ENCODE measurements around the gene TMLHE.
"Not testable (repeated sequence)": the region's sequence is repeated elsewhere in the genome, so short reads cannot be mapped to it uniquely, and the experiment has no call there.

The TMLHE gene

DNA sequence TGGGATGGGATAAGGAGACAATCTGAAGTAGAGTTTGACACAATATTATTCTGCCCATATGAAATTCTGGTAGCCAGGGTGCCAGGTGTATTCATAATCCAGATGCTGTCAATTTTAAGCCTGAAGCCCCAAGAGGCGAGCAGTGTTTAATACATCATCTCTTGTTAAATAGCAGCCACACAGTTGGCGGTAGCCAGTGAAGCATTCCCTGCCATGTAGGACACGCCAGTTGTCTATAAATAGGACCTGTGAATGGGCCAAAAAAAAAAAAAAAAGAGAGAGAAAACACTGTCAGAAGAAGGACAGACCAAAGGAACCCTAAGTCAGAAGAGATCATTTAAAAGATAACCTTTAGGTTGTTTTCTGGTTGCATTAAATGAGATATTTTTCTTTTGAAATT is 121.3 kb downstream of the TMLHE start:
- not testable (repeated sequence) for DNase-seq

DNA sequence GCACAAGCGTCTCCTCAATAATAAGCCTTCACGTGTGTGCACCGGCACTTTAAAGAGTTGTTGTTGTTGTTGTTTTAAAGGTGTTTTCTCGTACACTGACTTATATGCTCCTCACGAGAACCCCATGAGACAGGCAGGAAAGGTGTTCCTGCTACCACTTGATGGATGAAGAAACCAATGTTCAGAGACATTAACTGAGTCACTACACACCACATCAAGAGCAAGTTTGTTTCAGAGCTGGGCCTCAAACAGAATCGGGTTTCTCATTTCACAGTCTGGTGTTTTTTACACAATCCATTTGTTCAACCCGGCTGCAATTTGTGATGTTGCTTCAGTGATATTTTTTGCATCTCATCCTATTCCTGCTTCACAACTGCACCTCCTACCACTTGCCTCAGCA is 135.6 kb downstream of the TMLHE start:
- not testable (repeated sequence) for DNase-seq

DNA sequence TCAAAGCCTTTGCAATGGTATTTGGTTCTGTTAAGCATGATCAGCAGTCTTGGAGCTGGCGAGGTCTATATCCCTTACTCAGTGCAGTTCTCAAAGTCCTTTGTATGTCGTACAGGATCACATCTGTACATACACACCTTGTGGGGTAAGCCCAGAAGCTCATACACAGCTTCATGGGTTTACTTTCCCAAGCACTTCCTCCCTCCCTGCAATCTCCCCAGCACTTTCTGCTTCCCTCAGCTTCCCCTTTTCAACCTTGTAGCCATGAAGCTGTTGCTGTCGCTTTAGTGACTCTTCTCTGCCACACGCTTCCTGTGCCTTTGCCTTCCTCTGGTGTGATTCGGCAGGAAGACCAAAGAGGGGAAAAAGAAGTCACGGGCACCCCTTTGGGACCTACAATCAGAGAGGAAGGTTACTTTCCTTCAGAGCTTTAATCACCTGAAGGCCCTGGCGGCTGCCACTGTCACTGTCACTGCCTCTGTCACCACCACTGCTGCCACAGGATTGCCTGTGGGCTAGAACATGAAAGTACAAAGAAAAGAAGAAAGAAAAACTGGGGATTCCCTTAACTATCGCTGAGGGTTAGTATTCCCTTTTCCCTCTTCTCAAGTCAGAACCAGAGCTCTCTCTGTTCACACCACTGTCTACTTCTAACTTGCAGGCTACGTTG is 146.3 kb downstream of the TMLHE start:
- DNase-seq, result not testable (repeated sequence)

DNA sequence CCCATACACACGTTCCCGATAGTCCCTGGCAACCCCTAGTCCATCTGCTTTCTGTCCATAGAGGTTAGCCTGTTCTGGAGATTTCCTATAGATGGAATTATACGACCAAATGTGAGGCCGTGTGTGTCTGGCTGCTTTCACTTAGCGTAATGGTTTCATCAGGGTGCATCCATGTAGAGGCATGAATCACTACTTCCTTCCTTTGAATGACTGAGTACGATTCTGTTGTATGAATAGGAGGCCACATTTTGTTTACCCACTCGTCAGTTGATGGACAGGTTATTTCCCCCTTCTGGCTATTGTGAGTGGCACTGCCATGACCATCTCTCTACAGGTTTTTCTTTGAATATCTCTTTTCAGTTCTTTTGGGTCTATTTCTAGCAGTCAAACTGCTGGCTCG is 152.3 kb downstream of the TMLHE start:
- DNase-seq, result not testable (repeated sequence)

DNA sequence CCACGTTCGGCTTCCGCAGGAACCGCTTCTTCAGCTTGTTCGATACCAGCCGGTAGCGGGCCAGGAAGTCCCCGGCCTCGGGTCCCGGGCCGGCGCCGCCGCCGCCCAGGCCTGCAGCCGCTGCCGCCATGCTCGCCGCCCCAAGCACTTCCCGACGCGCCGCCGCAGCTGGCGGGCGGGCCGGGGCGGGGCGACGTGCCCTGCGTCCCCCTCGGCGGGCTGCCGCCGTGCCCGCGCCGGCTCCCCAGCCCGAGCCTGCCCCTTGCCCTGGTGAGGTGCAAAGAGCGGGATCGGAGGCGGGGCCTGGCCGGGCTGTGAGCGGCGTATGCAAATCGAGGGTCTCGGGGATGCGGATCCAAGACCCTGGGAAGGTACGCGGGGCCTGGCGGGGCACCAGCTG is 154.3 kb downstream of the TMLHE start, which contains the start of gene F8A3:
Gene F8A3 (minus strand): TSS at position 150 of the 400 bp plus-strand sequence. CDS start 20 bp downstream, at position 130.
- not testable (repeated sequence) for DNase-seq

DNA sequence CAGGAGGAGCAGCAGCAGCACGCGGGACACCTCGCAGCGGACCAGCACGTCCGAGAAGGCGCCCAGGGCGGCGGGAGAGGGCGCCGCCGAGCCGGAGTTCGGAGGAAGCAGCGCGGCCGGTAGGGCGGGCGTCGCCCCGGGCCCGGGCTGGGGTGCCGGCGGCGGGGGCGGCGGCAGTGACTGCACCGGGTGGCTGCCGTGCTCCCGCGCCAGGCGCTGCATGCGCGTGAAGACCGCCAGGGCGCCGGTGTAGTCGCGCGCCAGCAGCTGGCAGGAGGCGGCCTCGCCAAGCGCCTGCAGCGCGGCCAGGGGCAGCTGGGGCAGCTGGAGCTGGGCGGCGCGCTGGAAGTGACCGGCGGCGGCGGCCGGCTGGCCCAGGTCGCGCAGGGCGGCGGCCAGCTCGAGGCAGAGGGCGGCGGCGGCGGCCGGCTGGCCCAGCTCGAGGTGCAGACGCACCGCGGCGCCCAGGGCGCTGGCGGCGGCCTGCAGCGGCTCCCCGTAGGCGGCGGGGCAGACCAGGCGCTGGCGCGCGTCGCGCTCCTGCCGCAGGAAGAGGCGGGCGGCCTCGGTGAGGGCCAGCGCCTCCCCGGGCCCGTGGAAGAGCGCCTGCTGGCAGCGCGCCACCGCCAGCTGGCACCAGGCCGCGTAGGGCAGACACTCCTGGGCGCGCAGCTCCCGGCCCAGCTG is 154.8 kb downstream of the TMLHE start:
- DNase-seq, result not testable (repeated sequence)

DNA sequence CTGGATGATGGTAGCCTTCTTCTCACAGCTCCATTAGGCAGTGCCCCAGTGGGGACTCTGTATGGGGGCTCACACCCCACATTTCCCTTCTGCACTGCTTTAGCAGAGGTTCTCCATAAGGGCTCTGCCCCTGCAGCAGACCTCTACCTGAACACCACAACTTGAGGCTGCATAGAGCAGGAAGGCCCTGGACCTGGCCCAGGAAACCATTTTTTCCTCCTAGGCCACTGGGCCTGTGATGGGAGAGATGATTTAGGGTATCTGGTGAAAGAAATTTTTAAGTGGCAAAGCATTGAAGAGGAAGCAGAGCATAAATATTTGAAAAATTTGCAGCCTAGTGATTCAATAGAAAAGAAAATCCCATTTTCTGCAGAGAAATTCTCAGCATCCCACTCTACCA is 171.7 kb downstream of the TMLHE start:
- DNase-seq, result no peak
